ENCODE measurements around the gene FXYD5.

Gene FXYD5
- total RNA-seq: 212 to 225 reads per million in 2 donors

- peak; percentile 63 for DNase-seq
These were observed at the start of gene FXYD5 for GRCh38 chr19:35154525-35155406. FXYD5 (plus strand) TSS chr19:35154735; CDS start chr19:35155551, 816 bp downstream.

GRCh38 chr19:35105047-35105410 is 49.5 kb upstream of the FXYD5 start:
- no peak for DNase-seq

GRCh38 chr19:35105411-35106290 is 48.9 kb upstream of the FXYD5 start:
- DNase-seq: no peak

- DNase-seq: no peak
These were observed 48.3 kb upstream of the FXYD5 start for GRCh38 chr19:35106291-35106583.

GRCh38 chr19:35106898-35107541 is 47.5 kb upstream of the FXYD5 start:
- no peak for DNase-seq

GRCh38 chr19:35107545-35107944 is 47.0 kb upstream of the FXYD5 start:
- no peak for DNase-seq

GRCh38 chr19:35108730-35109129 is 45.8 kb upstream of the FXYD5 start:
- DNase-seq: no peak

- no peak for DNase-seq
These were observed 45.0 kb upstream of the FXYD5 start for GRCh38 chr19:35109395-35110112.

GRCh38 chr19:35110974-35111373 is 43.6 kb upstream of the FXYD5 start:
- no peak for DNase-seq

- no peak for DNase-seq
These were observed 41.4 kb upstream of the FXYD5 start for GRCh38 chr19:35112995-35113688.

- peak; percentile 62 for DNase-seq
These were observed 40.0 kb upstream of the FXYD5 start for GRCh38 chr19:35114353-35115176.

GRCh38 chr19:35115177-35115951 is 39.2 kb upstream of the FXYD5 start, which contains the start of gene FXYD3:
FXYD3 (plus strand) TSS chr19:35115823; CDS start chr19:35119377, 3,554 bp downstream.
- DNase-seq: no peak

GRCh38 chr19:35116072-35116801 is 38.3 kb upstream of the FXYD5 start:
- no peak for DNase-seq

- no peak for DNase-seq
These were observed 37.4 kb upstream of the FXYD5 start for GRCh38 chr19:35117116-35117515.

- DNase-seq: no peak
These were observed 36.7 kb upstream of the FXYD5 start for GRCh38 chr19:35117799-35118198.

GRCh38 chr19:35118268-35119020 is 36.1 kb upstream of the FXYD5 start:
- no peak for DNase-seq

GRCh38 chr19:35119091-35119490 is 35.4 kb upstream of the FXYD5 start:
- no peak for DNase-seq

- no peak for DNase-seq
These were observed 34.9 kb upstream of the FXYD5 start for GRCh38 chr19:35119578-35120155.

Measured in T-helper 9 cell (primary cell).